Measurements from ENCODE around the gene GSN.

The GSN gene

DNA sequence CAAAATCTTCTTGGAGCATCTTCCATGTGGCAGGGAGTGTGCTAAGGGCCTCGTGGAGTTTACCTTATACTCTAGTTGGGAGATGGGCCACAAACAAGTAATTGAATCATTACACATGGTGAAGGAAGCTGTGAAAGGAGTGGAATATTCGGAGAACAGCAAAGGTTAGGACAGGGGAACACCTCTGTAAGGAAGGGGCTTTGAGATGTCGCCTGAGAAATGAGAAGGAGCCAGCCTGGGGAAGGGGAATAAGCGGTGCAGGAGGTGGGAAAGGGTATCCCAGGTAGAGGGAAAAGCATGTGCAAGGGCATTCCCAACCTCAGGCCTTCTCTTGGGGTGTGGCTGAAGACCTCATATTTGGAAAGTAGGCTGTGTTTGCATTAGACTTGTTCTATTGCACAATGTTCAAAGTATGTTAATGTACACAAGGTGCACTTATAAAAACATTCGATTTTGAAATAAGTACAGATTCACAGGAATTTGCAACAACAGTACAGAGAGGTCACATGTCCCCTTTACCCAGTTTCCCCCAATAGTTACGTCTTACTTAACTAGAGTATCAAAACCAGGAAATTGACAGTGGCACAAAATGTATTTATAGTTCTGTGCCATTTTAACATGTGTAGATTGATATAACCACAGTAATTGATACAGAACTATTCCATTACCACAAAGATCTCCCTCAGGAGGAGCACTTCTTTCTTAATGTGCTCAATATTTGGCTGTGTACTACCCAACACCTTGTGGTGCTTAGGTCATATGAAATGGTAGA is 104.5 kb downstream of the GSN start:
- no peak for DNase-seq (ENCODE audit: low read depth in 2 of 2)

DNA sequence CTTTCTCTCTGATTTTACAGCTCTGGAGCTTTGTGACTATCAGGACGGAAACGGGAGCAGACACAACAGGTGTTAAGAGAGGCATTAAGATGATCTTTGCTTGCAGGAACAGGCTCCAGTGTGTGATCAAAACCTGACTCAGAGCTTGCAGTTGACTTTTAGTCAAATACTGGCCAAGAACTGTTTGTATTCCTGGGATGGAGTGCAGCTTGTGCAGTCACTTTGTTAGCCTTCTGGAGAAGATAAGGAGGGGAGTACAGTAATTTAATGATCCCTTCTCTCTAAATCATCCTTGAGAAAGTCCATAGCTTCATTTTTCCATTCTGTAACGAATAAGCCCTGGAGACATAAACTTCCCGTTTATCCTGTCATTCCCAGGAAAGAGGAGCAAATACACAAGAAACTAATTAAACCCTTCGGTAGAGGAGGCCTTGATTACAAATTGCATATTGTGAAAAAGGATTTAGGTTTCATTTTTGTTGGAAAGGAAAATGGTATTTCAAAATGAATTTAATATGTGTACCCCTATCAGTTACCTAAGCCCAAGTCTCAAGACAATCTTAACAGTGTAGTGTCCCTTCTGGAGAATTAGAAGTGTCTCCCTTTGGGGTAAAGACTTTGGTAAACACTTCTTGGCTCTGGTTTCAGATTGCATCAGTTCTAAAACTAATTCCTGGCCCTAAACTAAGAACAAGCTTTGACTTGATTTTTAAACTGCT is 105.2 kb downstream of the GSN start:
- DNase-seq (ENCODE audit: low read depth in 2 of 2): no peak

DNA sequence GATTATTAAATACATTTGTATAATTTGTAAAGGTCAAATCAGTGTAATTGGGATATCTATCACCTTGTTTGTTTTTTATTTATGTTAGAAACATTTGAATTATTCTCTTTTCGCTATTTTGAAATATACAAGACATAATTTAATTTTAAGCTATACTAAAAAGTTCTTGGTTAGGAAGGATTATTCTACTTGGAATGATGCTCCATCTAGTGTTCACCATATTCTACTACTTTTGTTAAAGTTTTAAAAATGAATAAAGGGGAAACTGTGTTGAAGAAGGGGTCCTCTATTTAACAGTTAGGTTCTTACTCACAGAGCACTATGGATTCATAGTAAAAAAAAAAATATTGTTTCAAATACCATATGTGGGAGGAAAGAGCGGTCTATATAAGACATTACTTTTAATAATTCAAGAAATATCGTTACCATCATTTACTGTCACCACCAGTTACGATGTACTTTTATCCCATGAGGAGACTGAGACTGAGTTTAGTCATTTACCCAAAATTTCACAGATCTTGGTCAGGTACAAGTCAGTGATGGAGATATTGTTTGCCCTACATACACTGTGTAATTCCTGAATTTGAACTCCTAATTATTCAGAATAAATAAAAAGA is 108.4 kb downstream of the GSN start:
- DNase-seq (ENCODE audit: low read depth in 2 of 2): no peak

DNA sequence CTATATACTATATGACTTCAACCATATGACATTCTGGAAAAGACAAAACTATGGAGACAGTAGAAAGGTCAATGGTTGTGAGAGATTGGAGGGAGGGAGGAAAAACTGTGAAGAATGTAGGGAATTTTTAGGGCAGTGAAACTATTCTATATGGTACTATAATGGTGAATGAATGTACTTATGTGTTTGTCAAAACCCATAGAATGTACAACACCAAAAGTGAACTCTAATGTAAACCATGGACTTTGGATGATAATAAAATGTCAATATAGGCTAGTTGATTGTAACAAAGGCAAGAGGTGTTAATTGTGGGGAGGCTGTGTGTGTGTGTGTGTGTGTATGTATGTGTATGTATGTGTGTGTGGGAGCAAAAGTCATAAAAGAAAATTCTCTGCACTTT is 112.9 kb downstream of the GSN start:
- no peak for DNase-seq (ENCODE audit: low read depth in 2 of 2)
